Pulmonary artery endothelial cell (primary cell): ENCODE data around the gene CPD. TPM values are rescaled to one million over a fixed set of nuclear protein-coding genes. Genes with fewer than 3 reads are reported as not detected.
"Not testable (repeated sequence)": the region's sequence is repeated elsewhere in the genome, so short reads cannot be mapped to it uniquely, and the experiment has no call there.

ENCODE experiments used
- DNase-seq: peaks from one replicate; pipeline ENCODE4 v3.0.0-alpha.2; 2011; ENCODE audit warnings: low read depth, low spot score
- total RNA-seq: library from RNA; depleted of rRNA; stranded (reverse); fragments of >200 nt; gene quantifications from 2 replicates; pipeline ENCODE4 v1.2.3, GENCODE V29; 2014

The CPD gene
- total RNA-seq: 158 and 195 TPM in 2 replicates

GRCh38 chr17:30378825-30379302, at the start of gene CPD:
TSS of gene CPD (plus strand) at chr17:30378927. CDS start at chr17:30378981, 54 bp downstream.
- DNase-seq: peak; percentile 70

GRCh38 chr17:30332057-30332542, 46.6 kb upstream of the CPD start:
- no peak for DNase-seq

- no peak for DNase-seq
Observed at GRCh38 chr17:30333503-30334360, 45.0 kb upstream of the CPD start, which contains the start of gene TMIGD1. TSS of gene TMIGD1 (minus strand) at chr17:30334057. CDS start at chr17:30332133, 1,924 bp downstream.

- no peak for DNase-seq
Observed at GRCh38 chr17:30334421-30334820, 44.3 kb upstream of the CPD start.

GRCh38 chr17:30336369-30337171, 42.2 kb upstream of the CPD start:
- DNase-seq: no peak

- no peak for DNase-seq
Observed at GRCh38 chr17:30337393-30337999, 41.2 kb upstream of the CPD start.

GRCh38 chr17:30339086-30339485, 39.6 kb upstream of the CPD start:
- no peak for DNase-seq

- no peak for DNase-seq
Observed at GRCh38 chr17:30340801-30341356, 37.8 kb upstream of the CPD start.

- DNase-seq: no peak
Observed at GRCh38 chr17:30341703-30342249, 37.0 kb upstream of the CPD start.

- DNase-seq: not testable (repeated sequence)
Observed at GRCh38 chr17:30343244-30343643, 35.5 kb upstream of the CPD start.

- DNase-seq: no peak
Observed at GRCh38 chr17:30343796-30344195, 34.9 kb upstream of the CPD start.

- DNase-seq: no peak
Observed at GRCh38 chr17:30344283-30345088, 34.2 kb upstream of the CPD start.

- no peak for DNase-seq
Observed at GRCh38 chr17:30345089-30345433, 33.7 kb upstream of the CPD start.

- no peak for DNase-seq
Observed at GRCh38 chr17:30345527-30346075, 33.1 kb upstream of the CPD start.

- DNase-seq: no peak
Observed at GRCh38 chr17:30346221-30346795, 32.4 kb upstream of the CPD start.

GRCh38 chr17:30347488-30347887, 31.2 kb upstream of the CPD start:
- DNase-seq: no peak

GRCh38 chr17:30349252-30349651, 29.5 kb upstream of the CPD start:
- no peak for DNase-seq

GRCh38 chr17:30351263-30351662, 27.5 kb upstream of the CPD start:
- not testable (repeated sequence) for DNase-seq

- DNase-seq: no peak
Observed at GRCh38 chr17:30351735-30352134, 27.0 kb upstream of the CPD start.
